Measurements from ENCODE around the gene ATE1.

The ATE1 gene

GRCh38 chr10:121751191-121751760, 176.6 kb downstream of the ATE1 start:
- Histone ChIP-seq H3K4me3 (ENCODE audit: low read depth in 1 of 2, low read length in 2 of 2) (no peak overlapping the region), H3K9me3 (ENCODE audit: low read length) (no peaks in the 10 kb centered on the region), H3K9ac (ENCODE audit: low read length) (no peak overlapping the region), H3K27me3 (ENCODE audit: control insufficient read depth in 1 of 2, insufficient read depth in 2 of 2, low read length in 2 of 2) (no peaks in the 10 kb centered on the region), H3K27ac (ENCODE audit: low read depth, low read length) (no peak overlapping the region), H3K36me3 (ENCODE audit: insufficient read depth, low read length) (no peaks in the 10 kb centered on the region), H3K4me1 (ENCODE audit: insufficient read depth, low read length) (peaks cover 5% of the 10 kb centered on the region)

- no peaks in the 10 kb centered on the region for H3K9me3 ChIP-seq (ENCODE audit: low read length)
- H3K4me1 ChIP-seq (ENCODE audit: insufficient read depth, low read length): no peaks in the 10 kb centered on the region
- H3K27ac ChIP-seq (ENCODE audit: low read depth, low read length): no peak overlapping the region
- H3K9ac ChIP-seq (ENCODE audit: low read length): no peak overlapping the region
- H3K27me3 ChIP-seq (ENCODE audit: control insufficient read depth in 1 of 2, insufficient read depth in 2 of 2, low read length in 2 of 2): no peaks in the 10 kb centered on the region
- H3K36me3 ChIP-seq (ENCODE audit: insufficient read depth, low read length): peaks cover 7% of the 10 kb centered on the region
- no peak overlapping the region for H3K4me3 ChIP-seq (ENCODE audit: low read depth in 1 of 2, low read length in 2 of 2)
These were observed 180.6 kb downstream of the ATE1 start for GRCh38 chr10:121747163-121747775.

GRCh38 chr10:121741248-121741792, 186.5 kb downstream of the ATE1 start:
- H3K27me3 ChIP-seq (ENCODE audit: control insufficient read depth in 1 of 2, insufficient read depth in 2 of 2, low read length in 2 of 2): no peaks in the 10 kb centered on the region
- no peaks in the 10 kb centered on the region for H3K4me1 ChIP-seq (ENCODE audit: insufficient read depth, low read length)
- no peak overlapping the region for H3K9ac ChIP-seq (ENCODE audit: low read length)
- no peak overlapping the region for H3K4me3 ChIP-seq (ENCODE audit: low read depth in 1 of 2, low read length in 2 of 2)
- peaks cover 13% of the 10 kb centered on the region for H3K36me3 ChIP-seq (ENCODE audit: insufficient read depth, low read length)
- H3K27ac ChIP-seq (ENCODE audit: low read depth, low read length): no peak overlapping the region
- no peaks in the 10 kb centered on the region for H3K9me3 ChIP-seq (ENCODE audit: low read length)

GRCh38 chr10:121740069-121740468, 187.8 kb downstream of the ATE1 start:
- H3K9me3 ChIP-seq (ENCODE audit: low read length): no peaks in the 10 kb centered on the region
- H3K36me3 ChIP-seq (ENCODE audit: insufficient read depth, low read length): peaks cover 13% of the 10 kb centered on the region
- no peak overlapping the region for H3K27ac ChIP-seq (ENCODE audit: low read depth, low read length)
- no peak overlapping the region for H3K4me3 ChIP-seq (ENCODE audit: low read depth in 1 of 2, low read length in 2 of 2)
- no peaks in the 10 kb centered on the region for H3K4me1 ChIP-seq (ENCODE audit: insufficient read depth, low read length)
- no peak overlapping the region for H3K9ac ChIP-seq (ENCODE audit: low read length)
- H3K27me3 ChIP-seq (ENCODE audit: control insufficient read depth in 1 of 2, insufficient read depth in 2 of 2, low read length in 2 of 2): peaks cover 0 to 4% of the 10 kb centered on the region in 2 donors

- Histone ChIP-seq H3K27ac (ENCODE audit: low read depth, low read length) (no peak overlapping the region), H3K27me3 (ENCODE audit: control insufficient read depth in 1 of 2, insufficient read depth in 2 of 2, low read length in 2 of 2) (peaks cover 0 to 4% of the 10 kb centered on the region in 2 donors), H3K4me3 (ENCODE audit: low read depth in 1 of 2, low read length in 2 of 2) (no peak overlapping the region), H3K9me3 (ENCODE audit: low read length) (no peaks in the 10 kb centered on the region), H3K4me1 (ENCODE audit: insufficient read depth, low read length) (no peaks in the 10 kb centered on the region), H3K36me3 (ENCODE audit: insufficient read depth, low read length) (peaks cover 13% of the 10 kb centered on the region), H3K9ac (ENCODE audit: low read length) (no peak overlapping the region)
These were observed 188.7 kb downstream of the ATE1 start for GRCh38 chr10:121739114-121739513.

GRCh38 chr10:121736315-121737130, 191.3 kb downstream of the ATE1 start:
- no peak overlapping the region for H3K27ac ChIP-seq (ENCODE audit: low read depth, low read length)
- H3K36me3 ChIP-seq (ENCODE audit: insufficient read depth, low read length): peaks cover 5% of the 10 kb centered on the region
- H3K27me3 ChIP-seq (ENCODE audit: control insufficient read depth in 1 of 2, insufficient read depth in 2 of 2, low read length in 2 of 2): peaks cover 0 to 4% of the 10 kb centered on the region in 2 donors
- H3K9me3 ChIP-seq (ENCODE audit: low read length): no peaks in the 10 kb centered on the region
- no peaks in the 10 kb centered on the region for H3K4me1 ChIP-seq (ENCODE audit: insufficient read depth, low read length)
- H3K4me3 ChIP-seq (ENCODE audit: low read depth in 1 of 2, low read length in 2 of 2): no peak overlapping the region
- H3K9ac ChIP-seq (ENCODE audit: low read length): no peak overlapping the region

GRCh38 chr10:121735263-121735662, 192.6 kb downstream of the ATE1 start:
- Histone ChIP-seq H3K36me3 (ENCODE audit: insufficient read depth, low read length) (no peaks in the 10 kb centered on the region), H3K9me3 (ENCODE audit: low read length) (no peaks in the 10 kb centered on the region), H3K4me3 (ENCODE audit: low read depth in 1 of 2, low read length in 2 of 2) (no peak overlapping the region), H3K4me1 (ENCODE audit: insufficient read depth, low read length) (no peaks in the 10 kb centered on the region), H3K27me3 (ENCODE audit: control insufficient read depth in 1 of 2, insufficient read depth in 2 of 2, low read length in 2 of 2) (peaks cover 0 to 4% of the 10 kb centered on the region in 2 donors), H3K9ac (ENCODE audit: low read length) (no peak overlapping the region), H3K27ac (ENCODE audit: low read depth, low read length) (no peak overlapping the region)

GRCh38 chr10:121734589-121735045, 193.2 kb downstream of the ATE1 start:
- Histone ChIP-seq H3K27me3 (ENCODE audit: control insufficient read depth in 1 of 2, insufficient read depth in 2 of 2, low read length in 2 of 2) (peaks cover 0 to 4% of the 10 kb centered on the region in 2 donors), H3K9me3 (ENCODE audit: low read length) (no peaks in the 10 kb centered on the region), H3K36me3 (ENCODE audit: insufficient read depth, low read length) (no peaks in the 10 kb centered on the region), H3K4me3 (ENCODE audit: low read depth in 1 of 2, low read length in 2 of 2) (no peak overlapping the region), H3K27ac (ENCODE audit: low read depth, low read length) (no peak overlapping the region), H3K4me1 (ENCODE audit: insufficient read depth, low read length) (no peaks in the 10 kb centered on the region), H3K9ac (ENCODE audit: low read length) (no peak overlapping the region)

GRCh38 chr10:121732656-121733445, 195.0 kb downstream of the ATE1 start:
- Histone ChIP-seq H3K9ac (ENCODE audit: low read length) (no peak overlapping the region), H3K9me3 (ENCODE audit: low read length) (no peaks in the 10 kb centered on the region), H3K4me3 (ENCODE audit: low read depth in 1 of 2, low read length in 2 of 2) (no peak overlapping the region), H3K4me1 (ENCODE audit: insufficient read depth, low read length) (no peaks in the 10 kb centered on the region), H3K27me3 (ENCODE audit: control insufficient read depth in 1 of 2, insufficient read depth in 2 of 2, low read length in 2 of 2) (peaks cover 0 to 4% of the 10 kb centered on the region in 2 donors), H3K36me3 (ENCODE audit: insufficient read depth, low read length) (no peaks in the 10 kb centered on the region), H3K27ac (ENCODE audit: low read depth, low read length) (no peak overlapping the region)

- no peak overlapping the region for H3K27ac ChIP-seq (ENCODE audit: low read depth, low read length)
These were observed 195.7 kb downstream of the ATE1 start for GRCh38 chr10:121732172-121732571.

GRCh38 chr10:121724282-121724681, 203.5 kb downstream of the ATE1 start:
- Histone ChIP-seq H3K27me3 (ENCODE audit: control insufficient read depth in 1 of 2, insufficient read depth in 2 of 2, low read length in 2 of 2) (no peaks in the 10 kb centered on the region), H3K4me1 (ENCODE audit: insufficient read depth, low read length) (no peaks in the 10 kb centered on the region), H3K27ac (ENCODE audit: low read depth, low read length) (no peak overlapping the region), H3K36me3 (ENCODE audit: insufficient read depth, low read length) (no peaks in the 10 kb centered on the region), H3K9ac (ENCODE audit: low read length) (no peak overlapping the region), H3K4me3 (ENCODE audit: low read depth in 1 of 2, low read length in 2 of 2) (no peak overlapping the region), H3K9me3 (ENCODE audit: low read length) (no peaks in the 10 kb centered on the region)

More at GRCh38 chr10:121732172-121732571, 195.7 kb downstream of the ATE1 start:
- Histone ChIP-seq H3K27me3 (ENCODE audit: control insufficient read depth in 1 of 2, insufficient read depth in 2 of 2, low read length in 2 of 2) (peaks cover 0 to 4% of the 10 kb centered on the region in 2 donors), H3K9me3 (ENCODE audit: low read length) (no peaks in the 10 kb centered on the region), H3K4me1 (ENCODE audit: insufficient read depth, low read length) (no peaks in the 10 kb centered on the region), H3K9ac (ENCODE audit: low read length) (no peak overlapping the region), H3K36me3 (ENCODE audit: insufficient read depth, low read length) (no peaks in the 10 kb centered on the region), H3K4me3 (ENCODE audit: low read depth in 1 of 2, low read length in 2 of 2) (no peak overlapping the region)
